DMS 273 treated with DMSO at 0.1 percent for 48 hours (cell line): ENCODE results near the gene PLCB1.
"Not testable (repeated sequence)": the region's sequence is repeated elsewhere in the genome, so short reads cannot be mapped to it uniquely, and the experiment has no call there.

Experiments used
- DNase-seq: peaks from one replicate; lab custom pipeline; 2025; lab: John Stamatoyannopoulos, UW

The PLCB1 gene

GRCh38 chr20:8786383-8786782, 654.3 kb downstream of the PLCB1 start:
- DNase-seq: no peak

GRCh38 chr20:8787090-8787489, 655.0 kb downstream of the PLCB1 start:
- DNase-seq: no peak

GRCh38 chr20:8788275-8788674, 656.2 kb downstream of the PLCB1 start:
- no peak for DNase-seq

GRCh38 chr20:8788831-8789230, 656.8 kb downstream of the PLCB1 start:
- no peak for DNase-seq

GRCh38 chr20:8790442-8791074, 658.5 kb downstream of the PLCB1 start:
- DNase-seq: no peak

- no peak for DNase-seq
These were observed 663.3 kb downstream of the PLCB1 start for GRCh38 chr20:8795404-8795803.

- DNase-seq: no peak
These were observed 664.1 kb downstream of the PLCB1 start for GRCh38 chr20:8796088-8796660.

GRCh38 chr20:8798505-8798904, 666.4 kb downstream of the PLCB1 start:
- no peak for DNase-seq

GRCh38 chr20:8800089-8800488, 668.0 kb downstream of the PLCB1 start:
- DNase-seq: no peak

GRCh38 chr20:8801686-8802085, 669.6 kb downstream of the PLCB1 start:
- DNase-seq: no peak

GRCh38 chr20:8803065-8803464, 671.0 kb downstream of the PLCB1 start:
- no peak for DNase-seq

GRCh38 chr20:8803941-8804340, 671.9 kb downstream of the PLCB1 start:
- no peak for DNase-seq

GRCh38 chr20:8805737-8806442, 673.8 kb downstream of the PLCB1 start:
- DNase-seq: peak; percentile 7

GRCh38 chr20:8807480-8808201, 675.6 kb downstream of the PLCB1 start:
- no peak for DNase-seq

- DNase-seq: peak; percentile 74
These were observed 676.1 kb downstream of the PLCB1 start for GRCh38 chr20:8808202-8808535.

- no peak for DNase-seq
These were observed 677.3 kb downstream of the PLCB1 start for GRCh38 chr20:8809107-8809953.

- no peak for DNase-seq
These were observed 679.9 kb downstream of the PLCB1 start for GRCh38 chr20:8811801-8812594.

- DNase-seq: no peak
These were observed 680.8 kb downstream of the PLCB1 start for GRCh38 chr20:8812817-8813216.

- no peak for DNase-seq
These were observed 683.1 kb downstream of the PLCB1 start for GRCh38 chr20:8815208-8815607.

GRCh38 chr20:8829256-8829655, 697.2 kb downstream of the PLCB1 start:
- DNase-seq: no peak

- not testable (repeated sequence) for DNase-seq
These were observed 702.2 kb downstream of the PLCB1 start for GRCh38 chr20:8834294-8834693.
